NCI-H187 treated with DMSO at 0.1 percent for 48 hours (cell line): ENCODE data around the gene SNAP29.
"Not testable (repeated sequence)": the region's sequence is repeated elsewhere in the genome, so short reads cannot be mapped to it uniquely, and the experiment has no call there.

Source experiments
- DNase-seq: peaks from one replicate; lab custom pipeline; 2025; lab: John Stamatoyannopoulos, UW

SNAP29 gene

GRCh38 chr22:20867179-20868024 lies 8.6 kb downstream of the SNAP29 start:
- DNase-seq, result no peak

GRCh38 chr22:20868025-20868962 lies 9.5 kb downstream of the SNAP29 start:
- no peak for DNase-seq

GRCh38 chr22:20869234-20869633 lies 10.4 kb downstream of the SNAP29 start:
- no peak for DNase-seq

- DNase-seq, result no peak
Observed at GRCh38 chr22:20873214-20873613, 14.4 kb downstream of the SNAP29 start.

- no peak for DNase-seq
Observed at GRCh38 chr22:20875296-20875695, 16.5 kb downstream of the SNAP29 start.

GRCh38 chr22:20877715-20878114 lies 18.9 kb downstream of the SNAP29 start:
- DNase-seq, result no peak

GRCh38 chr22:20881231-20881630 lies 22.4 kb downstream of the SNAP29 start:
- no peak for DNase-seq

- DNase-seq, result no peak
Observed at GRCh38 chr22:20881869-20882815, 23.3 kb downstream of the SNAP29 start.

- no peak for DNase-seq
Observed at GRCh38 chr22:20882855-20883254, 24.0 kb downstream of the SNAP29 start.

GRCh38 chr22:20884454-20884853 lies 25.6 kb downstream of the SNAP29 start:
- no peak for DNase-seq

GRCh38 chr22:20885017-20885556 lies 26.3 kb downstream of the SNAP29 start:
- DNase-seq, result no peak

- no peak for DNase-seq
Observed at GRCh38 chr22:20885557-20886323, 26.9 kb downstream of the SNAP29 start.

- DNase-seq, result no peak
Observed at GRCh38 chr22:20887375-20887774, 28.6 kb downstream of the SNAP29 start.

GRCh38 chr22:20889025-20889704 lies 30.4 kb downstream of the SNAP29 start:
- no peak for DNase-seq

GRCh38 chr22:20889904-20890540 lies 31.2 kb downstream of the SNAP29 start:
- DNase-seq, result no peak

- DNase-seq, result no peak
Observed at GRCh38 chr22:20890975-20891374, 32.2 kb downstream of the SNAP29 start.

- not testable (repeated sequence) for DNase-seq
Observed at GRCh38 chr22:20897737-20898136, 38.9 kb downstream of the SNAP29 start.

- no peak for DNase-seq
Observed at GRCh38 chr22:20899827-20900423, 41.1 kb downstream of the SNAP29 start.
